ENCODE data around the gene JCAD. TPM values are rescaled to one million over a fixed set of nuclear protein-coding genes. Genes with fewer than 3 reads are reported as not detected.

JCAD gene
- total and polyA plus RNA-seq, 2 experiments from 2014 or later = 17.2 to 44.3 TPM

DNA sequence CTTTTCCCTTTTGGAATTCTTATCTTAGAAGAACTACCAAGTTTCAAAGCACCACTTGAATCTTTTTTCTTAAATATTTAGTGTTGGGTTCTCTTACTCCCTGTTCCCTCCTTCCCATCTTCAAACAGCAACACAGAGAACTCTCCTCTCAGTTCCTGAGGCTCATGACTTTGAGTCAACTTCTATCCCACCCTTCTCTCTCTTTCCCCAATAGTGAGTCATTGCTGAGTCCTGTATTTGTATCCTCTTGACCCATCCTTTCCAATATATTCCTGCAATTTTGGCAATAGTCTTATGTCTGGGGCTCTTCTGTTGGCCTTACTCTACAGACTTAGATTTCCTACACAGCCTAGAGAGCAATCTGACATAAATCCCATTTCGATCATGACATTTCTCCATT is 20.8 kb upstream of the JCAD start:
- TF ChIP-seq, protein P1, sequence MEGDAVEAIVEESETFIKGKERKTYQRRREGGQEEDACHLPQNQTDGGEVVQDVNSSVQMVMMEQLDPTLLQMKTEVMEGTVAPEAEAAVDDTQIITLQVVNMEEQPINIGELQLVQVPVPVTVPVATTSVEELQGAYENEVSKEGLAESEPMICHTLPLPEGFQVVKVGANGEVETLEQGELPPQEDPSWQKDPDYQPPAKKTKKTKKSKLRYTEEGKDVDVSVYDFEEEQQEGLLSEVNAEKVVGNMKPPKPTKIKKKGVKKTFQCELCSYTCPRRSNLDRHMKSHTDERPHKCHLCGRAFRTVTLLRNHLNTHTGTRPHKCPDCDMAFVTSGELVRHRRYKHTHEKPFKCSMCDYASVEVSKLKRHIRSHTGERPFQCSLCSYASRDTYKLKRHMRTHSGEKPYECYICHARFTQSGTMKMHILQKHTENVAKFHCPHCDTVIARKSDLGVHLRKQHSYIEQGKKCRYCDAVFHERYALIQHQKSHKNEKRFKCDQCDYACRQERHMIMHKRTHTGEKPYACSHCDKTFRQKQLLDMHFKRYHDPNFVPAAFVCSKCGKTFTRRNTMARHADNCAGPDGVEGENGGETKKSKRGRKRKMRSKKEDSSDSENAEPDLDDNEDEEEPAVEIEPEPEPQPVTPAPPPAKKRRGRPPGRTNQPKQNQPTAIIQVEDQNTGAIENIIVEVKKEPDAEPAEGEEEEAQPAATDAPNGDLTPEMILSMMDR (IDR thresholded peaks at IDR 0.05; ENCODE audit: low read depth, low read length) = no peak
- H3K36me3 ChIP-seq = no peaks in the 10 kb centered on the region
- DNase-seq (ENCODE audit: low read depth in 1 of 2, low spot score in 1 of 2) = no peak
- no peaks in the 10 kb centered on the region for H3K9me3 ChIP-seq (ENCODE audit: low read depth)
- H3K27ac ChIP-seq = no peak overlapping the region
- no peaks in the 10 kb centered on the region for H3K27me3 ChIP-seq
- no peak overlapping the region for H3K4me3 ChIP-seq
- H3K4me1 ChIP-seq (ENCODE audit: low read depth) = peaks cover 4% of the 10 kb centered on the region

DNA sequence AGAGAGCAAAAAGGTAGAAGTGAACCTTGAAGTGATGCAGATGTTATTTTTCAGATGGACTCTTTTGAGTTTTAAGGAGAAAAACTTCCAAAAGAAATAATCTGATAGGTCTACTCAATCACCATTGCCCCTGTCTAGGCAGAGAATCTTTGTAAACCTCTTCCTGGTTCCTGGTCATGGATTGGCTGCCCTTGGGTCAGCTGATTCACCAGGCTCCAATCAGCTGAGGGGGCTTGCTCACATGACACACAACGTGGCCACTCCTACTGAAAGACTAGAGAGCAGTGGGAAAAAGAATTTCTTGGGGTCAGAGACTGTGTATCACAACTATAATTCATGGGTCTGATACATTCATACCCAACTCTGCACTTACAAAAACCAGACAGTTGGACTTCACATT is 20.0 kb upstream of the JCAD start:
- Histone ChIP-seq H3K4me1 (ENCODE audit: low read depth) (peaks cover 4% of the 10 kb centered on the region), H3K36me3 (no peaks in the 10 kb centered on the region), H3K4me3 (no peak overlapping the region), H3K27ac (no peak overlapping the region), H3K9me3 (ENCODE audit: low read depth) (no peaks in the 10 kb centered on the region), H3K27me3 (no peaks in the 10 kb centered on the region)
- no peak for DNase-seq (ENCODE audit: low read depth in 1 of 2, low spot score in 1 of 2)
- TF ChIP-seq, protein P1 (IDR thresholded peaks at IDR 0.05; ENCODE audit: low read depth, low read length) = no peak

- peaks cover 19% of the 10 kb centered on the region for H3K4me1 ChIP-seq (ENCODE audit: low read depth)
- no peaks in the 10 kb centered on the region for H3K27me3 ChIP-seq
- no peak for DNase-seq (ENCODE audit: low read depth in 1 of 2, low spot score in 1 of 2)
- H3K4me3 ChIP-seq = no peak overlapping the region
- TF ChIP-seq, protein P1 (IDR thresholded peaks at IDR 0.05; ENCODE audit: low read depth, low read length) = no peak
- H3K27ac ChIP-seq = no peak overlapping the region
- H3K36me3 ChIP-seq = no peaks in the 10 kb centered on the region
- H3K9me3 ChIP-seq (ENCODE audit: low read depth) = no peaks in the 10 kb centered on the region
These were observed 16.1 kb upstream of the JCAD start for GRCh38 chr10:30075481-30075880.

DNA sequence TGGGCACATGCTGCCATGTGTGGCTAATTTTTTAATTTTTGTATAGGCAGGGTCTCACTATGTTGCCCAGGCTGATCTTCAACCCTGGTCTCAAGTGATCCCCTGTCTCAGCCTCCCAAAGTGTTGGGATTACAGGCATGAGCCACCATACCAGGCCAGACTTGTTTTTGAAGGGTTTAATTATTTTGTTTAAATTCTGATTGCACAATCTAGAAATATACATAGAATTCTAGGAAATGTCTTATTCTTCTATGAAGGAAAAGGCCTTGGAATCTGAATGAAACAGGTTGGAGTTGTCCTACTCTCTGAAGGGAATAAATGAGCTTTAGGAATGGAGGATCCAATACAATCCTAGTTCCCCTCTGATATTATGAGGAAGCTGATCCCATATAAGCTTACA is 15.5 kb upstream of the JCAD start:
- Histone ChIP-seq H3K36me3 (no peaks in the 10 kb centered on the region), H3K27ac (no peak overlapping the region), H3K27me3 (no peaks in the 10 kb centered on the region), H3K4me3 (no peak overlapping the region), H3K9me3 (ENCODE audit: low read depth) (no peaks in the 10 kb centered on the region), H3K4me1 (ENCODE audit: low read depth) (peaks cover 25% of the 10 kb centered on the region)
- TF ChIP-seq, protein P1 (IDR thresholded peaks at IDR 0.05; ENCODE audit: low read depth, low read length) = no peak
- no peak for DNase-seq (ENCODE audit: low read depth in 1 of 2, low spot score in 1 of 2)

DNA sequence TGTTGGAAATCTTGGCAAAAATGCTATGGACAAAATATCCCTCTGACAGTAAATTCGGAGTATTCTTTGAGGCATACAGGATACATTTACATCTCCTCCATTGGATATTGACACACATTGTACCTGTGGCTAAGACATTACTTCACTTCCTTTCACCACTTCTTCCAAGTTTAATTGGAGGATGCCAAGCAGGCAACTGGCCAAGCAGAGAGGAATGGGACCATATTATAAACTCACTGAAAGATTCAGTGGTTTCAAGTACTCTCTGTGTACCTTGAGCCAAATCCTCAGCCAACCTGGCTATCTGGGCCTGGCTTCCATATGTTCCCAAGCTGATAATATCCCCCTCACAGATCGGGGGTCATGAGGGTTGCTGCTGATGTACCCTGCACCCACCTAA is 14.7 kb upstream of the JCAD start:
- TF ChIP-seq, protein P1 (IDR thresholded peaks at IDR 0.05; ENCODE audit: low read depth, low read length) = no peak
- Histone ChIP-seq H3K27me3 (no peaks in the 10 kb centered on the region), H3K4me3 (no peak overlapping the region), H3K9me3 (ENCODE audit: low read depth) (no peaks in the 10 kb centered on the region), H3K27ac (no peak overlapping the region), H3K4me1 (ENCODE audit: low read depth) (peaks cover 30% of the 10 kb centered on the region), H3K36me3 (no peaks in the 10 kb centered on the region)
- DNase-seq (ENCODE audit: low read depth in 1 of 2, low spot score in 1 of 2) = no peak

DNA sequence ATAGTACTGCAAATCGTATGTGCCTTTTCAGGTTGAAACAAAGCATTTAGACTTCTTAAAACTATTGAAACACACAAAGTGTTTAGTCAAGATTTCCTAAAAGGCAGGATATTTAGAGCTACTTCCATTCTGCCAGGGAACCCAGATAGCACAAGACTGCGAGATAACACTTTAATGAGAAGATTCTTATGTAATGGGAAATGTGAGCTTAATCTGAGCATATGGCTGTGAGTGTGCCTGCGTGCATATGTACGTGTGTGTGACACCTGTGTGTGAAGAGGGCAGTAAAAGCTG is 14.3 kb upstream of the JCAD start:
- H3K9me3 ChIP-seq (ENCODE audit: low read depth) = no peaks in the 10 kb centered on the region
- H3K27me3 ChIP-seq = no peaks in the 10 kb centered on the region
- DNase-seq (ENCODE audit: low read depth in 1 of 2, low spot score in 1 of 2) = no peak
- TF ChIP-seq, protein P1 (IDR thresholded peaks at IDR 0.05; ENCODE audit: low read depth, low read length) = no peak
- H3K27ac ChIP-seq = no peak overlapping the region
- H3K36me3 ChIP-seq = no peaks in the 10 kb centered on the region
- no peak overlapping the region for H3K4me3 ChIP-seq
- peaks cover 34% of the 10 kb centered on the region for H3K4me1 ChIP-seq (ENCODE audit: low read depth)
